ES-I3 (cell line): Measurements from ENCODE around the gene MKX.
A peak's percentile ranks its signal among the peaks of the same experiment; 100 is the strongest.

Source experiments
- H3K36me3 ChIP-seq: 2 replicates; pipeline ENCODE4 v1.6.1; 2013; ENCODE audit warnings: mild to moderate bottlenecking, low read length, control low read depth, moderate library complexity; ENCODE audit not compliant: insufficient read depth
- H3K4me1 ChIP-seq: 2 replicates; pipeline ENCODE4 v1.6.1; 2013; ENCODE audit warnings: mild to moderate bottlenecking, control low read depth, low read length; ENCODE audit not compliant: insufficient read depth
- H3K9ac ChIP-seq: 2 replicates; pipeline ENCODE4 v1.6.1; 2013; ENCODE audit warnings: low read depth, mild to moderate bottlenecking, low read length, moderate library complexity
- H3K9me3 ChIP-seq: 2 replicates; pipeline ENCODE4 v1.6.1; 2013; ENCODE audit warnings: mild to moderate bottlenecking, low read length, moderate library complexity; ENCODE audit not compliant: control insufficient read depth, insufficient read depth

The MKX gene

GRCh38 chr10:27746397-27747095 lies 927 bp upstream of the MKX start:
- no peaks in the 10 kb centered on the region for H3K4me1 ChIP-seq
- H3K9me3 ChIP-seq = no peaks in the 10 kb centered on the region
- peak overlapping the region; percentile 80 for H3K9ac ChIP-seq
- H3K36me3 ChIP-seq = no peaks in the 10 kb centered on the region

GRCh38 chr10:27744802-27745731 lies 552 bp downstream of the MKX start:
- H3K9me3 ChIP-seq = no peaks in the 10 kb centered on the region
- H3K36me3 ChIP-seq = no peaks in the 10 kb centered on the region
- H3K9ac ChIP-seq = peak overlapping the region; percentile 80; the same call in 1 of the 2 replicates
- no peaks in the 10 kb centered on the region for H3K4me1 ChIP-seq

- H3K9ac ChIP-seq = peak overlapping the region; percentile 80
- H3K36me3 ChIP-seq = no peaks in the 10 kb centered on the region
- no peaks in the 10 kb centered on the region for H3K9me3 ChIP-seq
- H3K4me1 ChIP-seq = no peaks in the 10 kb centered on the region
Measured at GRCh38 chr10:27743877-27744801, 1.5 kb downstream of the MKX start.

GRCh38 chr10:27743012-27743876 lies 2.4 kb downstream of the MKX start:
- peak overlapping the region; percentile 80 for H3K9ac ChIP-seq
- H3K36me3 ChIP-seq = no peaks in the 10 kb centered on the region
- no peaks in the 10 kb centered on the region for H3K4me1 ChIP-seq
- H3K9me3 ChIP-seq = no peaks in the 10 kb centered on the region

- Histone ChIP-seq H3K4me1 (no peaks in the 10 kb centered on the region), H3K9ac (peak overlapping the region; percentile 80), H3K9me3 (no peaks in the 10 kb centered on the region), H3K36me3 (no peaks in the 10 kb centered on the region)
Measured at GRCh38 chr10:27742195-27743011, 3.2 kb downstream of the MKX start.

GRCh38 chr10:27741173-27742091 lies 4.2 kb downstream of the MKX start:
- no peaks in the 10 kb centered on the region for H3K36me3 ChIP-seq
- H3K9ac ChIP-seq = peak overlapping the region; percentile 80; the same call in 1 of the 2 replicates
- H3K9me3 ChIP-seq = no peaks in the 10 kb centered on the region
- H3K4me1 ChIP-seq = no peaks in the 10 kb centered on the region

GRCh38 chr10:27736396-27736795 lies 9.2 kb downstream of the MKX start:
- no peak overlapping the region for H3K9ac ChIP-seq
- no peaks in the 10 kb centered on the region for H3K4me1 ChIP-seq
- H3K9me3 ChIP-seq = no peaks in the 10 kb centered on the region
- no peaks in the 10 kb centered on the region for H3K36me3 ChIP-seq

- no peaks in the 10 kb centered on the region; the same call in 1 of the 2 replicates for H3K9me3 ChIP-seq
- H3K9ac ChIP-seq = no peak overlapping the region
- H3K4me1 ChIP-seq = no peaks in the 10 kb centered on the region; the same call in 1 of the 2 replicates
- no peaks in the 10 kb centered on the region for H3K36me3 ChIP-seq
Measured at GRCh38 chr10:27730041-27730440, 15.6 kb downstream of the MKX start.

GRCh38 chr10:27728338-27728737 lies 17.3 kb downstream of the MKX start:
- Histone ChIP-seq H3K9ac (no peak overlapping the region), H3K36me3 (no peaks in the 10 kb centered on the region), H3K4me1 (peaks cover 3% of the 10 kb centered on the region; the same call in 1 of the 2 replicates), H3K9me3 (no peaks in the 10 kb centered on the region; the same call in 1 of the 2 replicates)

GRCh38 chr10:27724287-27724686 lies 21.3 kb downstream of the MKX start:
- Histone ChIP-seq H3K36me3 (no peaks in the 10 kb centered on the region), H3K9ac (no peak overlapping the region), H3K4me1 (peaks cover 3% of the 10 kb centered on the region; the same call in 1 of the 2 replicates), H3K9me3 (no peaks in the 10 kb centered on the region; the same call in 1 of the 2 replicates)

- H3K4me1 ChIP-seq = peaks cover 3% of the 10 kb centered on the region; the same call in 1 of the 2 replicates
Measured at GRCh38 chr10:27723436-27723835, 22.2 kb downstream of the MKX start.

GRCh38 chr10:27720529-27720928 lies 25.1 kb downstream of the MKX start:
- H3K36me3 ChIP-seq = no peaks in the 10 kb centered on the region
- H3K4me1 ChIP-seq = peaks cover 3% of the 10 kb centered on the region; the same call in 1 of the 2 replicates
- H3K9me3 ChIP-seq = no peaks in the 10 kb centered on the region; the same call in 1 of the 2 replicates
- no peak overlapping the region for H3K9ac ChIP-seq

More at GRCh38 chr10:27723436-27723835, 22.2 kb downstream of the MKX start:
- Histone ChIP-seq H3K9ac (no peak overlapping the region), H3K36me3 (no peaks in the 10 kb centered on the region), H3K9me3 (no peaks in the 10 kb centered on the region; the same call in 1 of the 2 replicates)
